ENCODE results near the gene INPP5A.

The INPP5A gene

DNA sequence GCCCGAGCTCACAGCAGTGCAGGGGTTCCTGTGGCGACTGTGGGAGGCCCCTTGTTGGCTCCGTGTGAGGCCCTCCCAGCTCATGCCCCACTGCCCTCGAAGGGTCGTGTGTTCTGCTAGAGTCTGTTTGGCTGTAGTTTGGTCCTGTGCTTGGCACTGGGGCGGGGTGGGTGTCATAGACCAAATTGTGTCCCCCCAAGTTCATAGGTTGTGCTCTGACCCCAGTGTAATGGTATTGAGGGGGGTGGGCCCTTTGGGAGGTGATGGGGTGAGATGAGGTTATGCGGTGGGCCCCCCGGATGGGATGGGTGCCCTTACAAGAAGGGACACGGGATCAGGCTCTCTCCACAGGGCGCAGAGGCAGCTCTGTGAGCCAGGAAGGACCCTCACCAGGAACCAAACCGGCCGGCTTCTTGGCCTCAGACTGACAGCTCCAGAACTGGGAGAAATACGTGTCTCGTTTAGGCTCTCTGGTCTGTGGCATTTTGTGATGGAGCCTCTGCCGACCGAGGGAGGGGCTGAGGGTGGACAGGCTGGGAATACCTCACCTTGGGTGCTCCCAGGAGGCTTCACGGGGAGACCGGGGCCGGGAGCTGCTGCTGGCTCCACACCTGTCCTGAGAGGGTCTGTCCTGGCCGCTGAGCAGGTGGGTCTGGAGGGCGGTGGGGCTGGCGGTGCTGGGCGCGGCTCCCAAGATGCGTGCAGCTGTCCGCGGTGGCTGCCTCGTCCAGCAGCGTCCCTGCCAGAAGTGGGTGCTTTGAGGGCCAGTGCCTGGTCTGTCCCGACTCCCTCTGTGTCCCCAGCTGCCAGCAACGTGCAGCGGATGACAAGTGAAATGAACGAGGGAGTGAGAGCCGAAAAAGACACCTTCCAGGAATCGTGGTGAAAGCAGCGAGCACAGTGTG, 89.4 kb downstream of the INPP5A start:
- no peak overlapping the region for H3K4me3 ChIP-seq (ENCODE audit: low read depth, low read length)
- no peak for TF ChIP-seq CTCF (IDR thresholded peaks at IDR 0.05; ENCODE audit: low read depth, low read length, missing control alignments)

GRCh38 chr10:132627666-132628531, 90.3 kb downstream of the INPP5A start:
- no peak for TF ChIP-seq CTCF (IDR thresholded peaks at IDR 0.05; ENCODE audit: low read depth, low read length, missing control alignments)
- no peak overlapping the region for H3K4me3 ChIP-seq (ENCODE audit: low read depth, low read length)
- no peak for DNase-seq (ENCODE audit: low read depth)

More for the DNA sequence above, 89.4 kb downstream of the INPP5A start:
- DNase-seq (ENCODE audit: low read depth), result no peak

GRCh38 chr10:132628966-132629900, 91.6 kb downstream of the INPP5A start:
- H3K4me3 ChIP-seq (ENCODE audit: low read depth, low read length), result no peak overlapping the region
- no peak for DNase-seq (ENCODE audit: low read depth)
- TF ChIP-seq CTCF (IDR thresholded peaks at IDR 0.05; ENCODE audit: low read depth, low read length, missing control alignments), result no peak

DNA sequence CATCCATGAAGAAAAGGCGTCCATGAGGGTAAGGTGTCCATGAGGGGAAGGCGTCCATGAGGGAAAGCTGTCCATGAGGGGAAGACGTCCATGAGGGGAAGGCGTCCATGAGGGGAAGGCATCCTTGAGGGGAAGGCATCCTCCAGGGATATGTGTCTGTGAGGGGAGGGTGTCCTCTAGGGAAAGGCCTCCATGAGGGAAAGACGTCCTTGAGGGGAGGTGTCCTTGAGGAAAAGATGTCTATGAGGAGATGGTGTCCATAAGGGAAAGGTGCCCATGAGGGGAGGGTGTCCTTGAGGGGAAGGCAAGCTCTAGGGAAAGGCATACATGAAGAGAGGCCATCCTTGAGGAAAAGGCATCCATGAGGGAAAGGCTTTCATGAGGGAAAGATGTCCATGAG, 92.6 kb downstream of the INPP5A start:
- DNase-seq (ENCODE audit: low read depth), result no peak
- no peak overlapping the region for H3K4me3 ChIP-seq (ENCODE audit: low read depth, low read length)
- TF ChIP-seq CTCF (IDR thresholded peaks at IDR 0.05; ENCODE audit: low read depth, low read length, missing control alignments), result no peak

GRCh38 chr10:132630666-132631337, 93.2 kb downstream of the INPP5A start:
- no peak for DNase-seq (ENCODE audit: low read depth)
- no peak for TF ChIP-seq CTCF (IDR thresholded peaks at IDR 0.05; ENCODE audit: low read depth, low read length, missing control alignments)
- no peak overlapping the region for H3K4me3 ChIP-seq (ENCODE audit: low read depth, low read length)

GRCh38 chr10:132631338-132631735, 93.8 kb downstream of the INPP5A start:
- no peak for DNase-seq (ENCODE audit: low read depth)
- no peak for TF ChIP-seq CTCF (IDR thresholded peaks at IDR 0.05; ENCODE audit: low read depth, low read length, missing control alignments)
- no peak overlapping the region for H3K4me3 ChIP-seq (ENCODE audit: low read depth, low read length)

Data from GM12864 (cell line).